ENCODE measurements around the gene TMEM150A.

DNA sequence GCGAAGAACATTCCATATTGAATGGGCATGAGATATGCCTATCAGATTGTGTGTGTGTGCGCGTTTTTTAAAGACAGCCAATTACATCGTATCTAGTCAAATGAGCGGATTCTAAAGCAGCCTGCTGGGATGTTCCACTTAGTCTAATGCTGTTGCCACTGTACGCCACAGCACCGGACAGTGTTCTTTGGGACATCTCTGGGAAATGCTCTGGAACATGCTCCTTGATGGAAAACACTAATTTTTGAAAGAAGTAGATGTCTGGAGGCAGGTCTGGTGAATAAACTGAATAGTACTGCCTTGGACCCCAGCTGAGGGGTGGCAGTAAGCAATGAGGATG is 3.6 kb upstream of the TMEM150A start:
- TF ChIP-seq, protein P1, sequence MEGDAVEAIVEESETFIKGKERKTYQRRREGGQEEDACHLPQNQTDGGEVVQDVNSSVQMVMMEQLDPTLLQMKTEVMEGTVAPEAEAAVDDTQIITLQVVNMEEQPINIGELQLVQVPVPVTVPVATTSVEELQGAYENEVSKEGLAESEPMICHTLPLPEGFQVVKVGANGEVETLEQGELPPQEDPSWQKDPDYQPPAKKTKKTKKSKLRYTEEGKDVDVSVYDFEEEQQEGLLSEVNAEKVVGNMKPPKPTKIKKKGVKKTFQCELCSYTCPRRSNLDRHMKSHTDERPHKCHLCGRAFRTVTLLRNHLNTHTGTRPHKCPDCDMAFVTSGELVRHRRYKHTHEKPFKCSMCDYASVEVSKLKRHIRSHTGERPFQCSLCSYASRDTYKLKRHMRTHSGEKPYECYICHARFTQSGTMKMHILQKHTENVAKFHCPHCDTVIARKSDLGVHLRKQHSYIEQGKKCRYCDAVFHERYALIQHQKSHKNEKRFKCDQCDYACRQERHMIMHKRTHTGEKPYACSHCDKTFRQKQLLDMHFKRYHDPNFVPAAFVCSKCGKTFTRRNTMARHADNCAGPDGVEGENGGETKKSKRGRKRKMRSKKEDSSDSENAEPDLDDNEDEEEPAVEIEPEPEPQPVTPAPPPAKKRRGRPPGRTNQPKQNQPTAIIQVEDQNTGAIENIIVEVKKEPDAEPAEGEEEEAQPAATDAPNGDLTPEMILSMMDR (IDR thresholded peaks at IDR 0.05): no peak
- TF ChIP-seq EP300 (IDR thresholded peaks at IDR 0.05): no peak
- TF ChIP-seq POLR2AphosphoS5 (IDR thresholded peaks at IDR 0.05): no peak

All from sigmoid colon (tissue), 4 donors.